AG04450 (cell line): ENCODE data around the gene CLMP. TPM values are rescaled to one million over a fixed set of nuclear protein-coding genes. Genes with fewer than 3 reads are reported as not detected.

Experiments
- CTCF ChIA-PET: fragments of 300-600, 350-600 bp; formaldehyde crosslinking; extraction: SDS; loops from one replicate; lab custom pipeline; 2022; ENCODE audit warnings: antibody characterized with exemption, inconsistent platforms; lab: Charles Lee
- POLR2A ChIA-PET: fragments of 350-600 bp; formaldehyde crosslinking; extraction: SDS; loops from one replicate; lab custom pipeline; 2021; ENCODE audit warnings: antibody characterized with exemption, inconsistent platforms; lab: Yijun Ruan, JAX
- DNase-seq: peaks from one replicate; pipeline ENCODE4 v3.0.0-alpha.2; 2011; ENCODE audit warnings: low read depth, low spot score
- H3K27ac ChIP-seq: one replicate; pipeline ENCODE4 v1.5.1; 2012; ENCODE audit warnings: low read depth, low read length, control low read depth
- H3K27me3 ChIP-seq: one replicate; pipeline ENCODE4 v1.6.0; 2012; ENCODE audit warnings: low read length; ENCODE audit not compliant: control insufficient read depth, insufficient read depth
- H3K4me3 ChIP-seq: 2 replicates; pipeline ENCODE4 v1.5.1; 2011; ENCODE audit warnings: mild to moderate bottlenecking, low read depth, low read length, control low read depth
- H3K9me3 ChIP-seq: 2 replicates; pipeline ENCODE4 v1.5.1; 2012; ENCODE audit warnings: low read length; ENCODE audit not compliant: control insufficient read depth, insufficient read depth
- polyA plus RNA-seq: library from polyadenylated mRNA; depleted of rRNA; stranded (reverse); fragments of >200 nt; gene quantifications from 2 replicates; pipeline ENCODE4 v1.2.3, GENCODE V29; 2011
- TF ChIP-seq, protein P1 (sequence below): IDR thresholded peaks from 2 replicates; pipeline ENCODE4 v1.5.1; 2011; ENCODE audit warnings: low read depth, low read length, control low read depth, inconsistent platforms

Gene CLMP
- polyA plus RNA-seq, 1 experiment: 288 TPM

GRCh38 chr11:123202155-123203151, 7.4 kb upstream of the CLMP start:
- Histone ChIP-seq H3K27ac (peak overlapping the region; percentile 3), H3K4me3 (no peak overlapping the region), H3K27me3 (no peaks in the 10 kb centered on the region), H3K9me3 (no peaks in the 10 kb centered on the region)
- DNase-seq: no peak
- ChIA-PET CTCF (interaction anchor here (2.4 kb wide), 1 partner anchor 45 kb away, joined by 12 read pairs; no protein-coding TSS in a partner anchor), POLR2A (interaction anchor here (0.6 to 2.2 kb wide), 6 partner anchors 16 to 47 kb away, joined by 3 to 7 read pairs (median 3); no protein-coding TSS in a partner anchor)
- TF ChIP-seq, protein P1, sequence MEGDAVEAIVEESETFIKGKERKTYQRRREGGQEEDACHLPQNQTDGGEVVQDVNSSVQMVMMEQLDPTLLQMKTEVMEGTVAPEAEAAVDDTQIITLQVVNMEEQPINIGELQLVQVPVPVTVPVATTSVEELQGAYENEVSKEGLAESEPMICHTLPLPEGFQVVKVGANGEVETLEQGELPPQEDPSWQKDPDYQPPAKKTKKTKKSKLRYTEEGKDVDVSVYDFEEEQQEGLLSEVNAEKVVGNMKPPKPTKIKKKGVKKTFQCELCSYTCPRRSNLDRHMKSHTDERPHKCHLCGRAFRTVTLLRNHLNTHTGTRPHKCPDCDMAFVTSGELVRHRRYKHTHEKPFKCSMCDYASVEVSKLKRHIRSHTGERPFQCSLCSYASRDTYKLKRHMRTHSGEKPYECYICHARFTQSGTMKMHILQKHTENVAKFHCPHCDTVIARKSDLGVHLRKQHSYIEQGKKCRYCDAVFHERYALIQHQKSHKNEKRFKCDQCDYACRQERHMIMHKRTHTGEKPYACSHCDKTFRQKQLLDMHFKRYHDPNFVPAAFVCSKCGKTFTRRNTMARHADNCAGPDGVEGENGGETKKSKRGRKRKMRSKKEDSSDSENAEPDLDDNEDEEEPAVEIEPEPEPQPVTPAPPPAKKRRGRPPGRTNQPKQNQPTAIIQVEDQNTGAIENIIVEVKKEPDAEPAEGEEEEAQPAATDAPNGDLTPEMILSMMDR: no peak

DNA sequence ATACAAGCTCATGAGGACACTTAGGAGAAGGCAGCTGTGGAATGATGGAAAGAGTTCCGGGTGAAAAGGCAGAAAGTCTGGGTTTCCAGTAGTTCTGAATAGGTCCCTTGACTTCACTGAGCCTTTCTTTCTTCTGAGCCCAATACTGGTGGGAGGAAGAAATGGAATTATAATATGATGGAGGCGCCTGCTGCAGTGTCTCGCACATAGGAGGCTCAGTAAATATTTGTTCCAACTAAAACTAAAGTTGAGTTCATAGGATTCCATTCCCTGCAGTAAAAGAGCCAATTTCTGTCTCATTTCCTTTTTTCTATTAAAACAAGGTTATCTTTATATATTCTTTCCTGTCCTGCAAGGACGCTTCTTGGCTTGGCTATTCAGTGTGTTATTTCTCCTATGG, 5.2 kb upstream of the CLMP start:
- no peak overlapping the region for H3K4me3 ChIP-seq
- no peaks in the 10 kb centered on the region for H3K27me3 ChIP-seq
- no peak for DNase-seq
- ChIA-PET CTCF (interaction anchor here (1.4 to 1.5 kb wide), 2 partner anchors 34 to 46 kb away, joined by 5 read pairs; no protein-coding TSS in a partner anchor), POLR2A (interaction anchor here (0.7 kb wide), 1 partner anchor 317 kb away, joined by 3 read pairs; no protein-coding TSS in a partner anchor)
- H3K9me3 ChIP-seq: no peaks in the 10 kb centered on the region; the same call in 1 of the 2 replicates
- TF ChIP-seq, protein P1: no peak
- no peak overlapping the region for H3K27ac ChIP-seq

DNA sequence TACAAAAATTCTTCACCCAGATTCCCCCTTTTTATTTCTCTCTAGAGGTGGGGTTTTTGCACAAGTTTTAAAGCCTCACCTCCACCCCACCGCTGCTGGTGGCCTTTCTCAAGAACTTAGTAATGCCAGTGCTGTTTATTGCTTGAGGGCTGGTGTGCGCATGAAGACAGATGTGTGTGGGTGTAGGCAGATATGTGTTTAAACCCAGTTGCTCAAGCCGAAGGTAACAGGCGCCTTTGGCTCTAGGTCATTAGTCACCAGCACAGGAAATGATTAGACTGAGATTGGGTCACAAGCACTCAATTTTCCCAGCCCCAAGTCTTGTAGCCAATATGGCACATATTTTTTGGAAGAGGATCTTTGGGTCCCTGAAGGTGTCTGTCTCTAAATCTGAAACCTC, 2.7 kb upstream of the CLMP start:
- H3K4me3 ChIP-seq: no peak overlapping the region
- peak; percentile 82 for DNase-seq
- CTCF ChIA-PET: no interaction called here
- H3K9me3 ChIP-seq: no peaks in the 10 kb centered on the region; the same call in 1 of the 2 replicates
- TF ChIP-seq, protein P1: no peak
- H3K27me3 ChIP-seq: no peaks in the 10 kb centered on the region
- POLR2A ChIA-PET: no interaction called here
- peak overlapping the region; percentile 66 for H3K27ac ChIP-seq

- no peak for DNase-seq
- Histone ChIP-seq H3K27me3 (no peaks in the 10 kb centered on the region), H3K27ac (peak overlapping the region; percentile 87), H3K9me3 (no peaks in the 10 kb centered on the region; the same call in 1 of the 2 replicates), H3K4me3 (peak overlapping the region; percentile 94)
- ChIA-PET CTCF (no interaction called here), POLR2A (interaction anchor here (1.9 kb wide), 1 partner anchor 51 kb away, joined by 8 read pairs; no protein-coding TSS in a partner anchor)
- TF ChIP-seq, protein P1: no peak
Measured at GRCh38 chr11:123196060-123196714, 1.1 kb upstream of the CLMP start.
